ENCODE results near the gene FFAR2.

GRCh38 chr19:35460608-35461007, 12.6 kb downstream of the FFAR2 start:
- TF ChIP-seq CTCF (conservative IDR thresholded peaks at IDR 0.05; ENCODE audit: low read depth, low read length) = no peak
- no peak for TF ChIP-seq EZH2 (IDR thresholded peaks at IDR 0.05; ENCODE audit: low read length, unreplicated experiment)
- no peak for TF ChIP-seq EZH2phosphoT487 (IDR thresholded peaks at IDR 0.05; ENCODE audit: borderline replicate concordance, low read length)

All from PC-3 (cell line).